HepG2 (cell line): ENCODE data around the gene CFAP92. TPM values are rescaled to one million over a fixed set of nuclear protein-coding genes. Genes with fewer than 3 reads are reported as not detected.

Experiments used
- ATAC-seq: fragments of 200-7000 bp; cut with Tn5 transposase; 3 replicates; pipeline ENCODE4 v1.9.1; 2020; ENCODE audit warnings: mild to moderate bottlenecking, moderate library complexity
- BruUV-seq: library from RNA; stranded (reverse); fragments of 400-500 nt; replicated peaks from 2 replicates; lab custom pipeline; 2021; lab: Mats Ljungman, UMichigan
- CTCF ChIA-PET: fragments of 300-600 bp; formaldehyde crosslinking; extraction: SDS; loops from one replicate; lab custom pipeline; 2021; ENCODE audit warnings: low total read pairs, inconsistent platforms, low intra/inter-chr PET ratio; lab: Yijun Ruan, JAX
- POLR2A ChIA-PET: fragments of 350-600 bp; sonication (Branson Sonifier 250); formaldehyde crosslinking; loops from one replicate; lab custom pipeline; 2020; ENCODE audit warnings: antibody characterized with exemption, inconsistent platforms; lab: Yijun Ruan, JAX
- DNase-seq: peaks from one replicate; pipeline ENCODE4 v3.0.0-alpha.2; 2015; ENCODE audit warnings: low spot score
- FAIRE-seq: peaks from 3 replicates; lab custom pipeline; 2011; peaks lifted over from hg19 to GRCh38; lab: Jason Lieb, UNC
- H2AFZ ChIP-seq: one replicate; pipeline ENCODE4 v1.6.1; 2011; ENCODE audit warnings: low read length, inconsistent platforms
- H3K27ac ChIP-seq: fragments of 300-600 bp; 3 replicates; pipeline ENCODE4 v1.8.0; 2011; ENCODE audit warnings: mixed run types, mild to moderate bottlenecking, mixed read lengths, low read length, inconsistent platforms; ENCODE audit not compliant: insufficient read depth; ENCODE audit errors: extremely low read length
- H3K27me3 ChIP-seq, 2 experiments: fragments of 200-600 bp in 1 of 2; 2 replicates in 1 of 2; 3 replicates in 1 of 2; pipeline versions ENCODE4 v1.6.0 to v1.8.0; 2011; ENCODE audit warnings: low read length in 2 of 2, mild to moderate bottlenecking in 2 of 2, moderate library complexity in 2 of 2, inconsistent platforms in 1 of 2; ENCODE audit not compliant: insufficient read depth in 2 of 2, control insufficient read depth in 1 of 2
- H3K36me3 ChIP-seq, 2 experiments: fragments of 200-600 bp in 1 of 2; replicated peaks in 1 of 2; 2 replicates in 1 of 2; 3 replicates in 1 of 2; pipeline versions ENCODE4 v1.5.1 to v1.8.0; 2011; ENCODE audit warnings: low read length in 2 of 2, inconsistent platforms in 1 of 2; ENCODE audit not compliant: insufficient read depth in 2 of 2, control insufficient read depth in 1 of 2
- H3K4me1 ChIP-seq: 2 replicates; pipeline ENCODE4 v1.5.1; 2012; ENCODE audit warnings: low read length, inconsistent platforms; ENCODE audit not compliant: insufficient read depth
- H3K4me2 ChIP-seq: 2 replicates; pipeline ENCODE4 v1.6.0; 2011; ENCODE audit warnings: low read depth, low read length, inconsistent platforms
- H3K4me3 ChIP-seq, 3 experiments: fragments of 200-600 bp in 1 of 3; sonication (generic), shearing (Covaris generic) in 1 of 3; replicated peaks in 1 of 3; 2 replicates each; pipeline ENCODE4 v1.5.1; 2011 to 2016; ENCODE audit warnings: low read length in 3 of 3, inconsistent platforms in 2 of 3, low read depth in 2 of 3, mild to moderate bottlenecking in 2 of 3, control low read depth in 1 of 3, mixed read lengths in 1 of 3; ENCODE audit not compliant: insufficient read depth in 1 of 3
- H3K79me2 ChIP-seq: one replicate; pipeline ENCODE4 v1.6.1; 2011; ENCODE audit warnings: low read length, inconsistent platforms; ENCODE audit not compliant: insufficient read depth
- H3K9ac ChIP-seq: 2 replicates; pipeline ENCODE4 v1.6.0; 2011; ENCODE audit warnings: mild to moderate bottlenecking, low read depth, low read length, inconsistent platforms; ENCODE audit not compliant: insufficient read depth
- H3K9me3 ChIP-seq: 2 replicates; pipeline ENCODE4 v1.5.1; 2012; ENCODE audit warnings: mild to moderate bottlenecking, low read length
- H4K20me1 ChIP-seq: 2 replicates; pipeline ENCODE4 v1.6.0; 2011; ENCODE audit warnings: inconsistent platforms, mild to moderate bottlenecking, low read length, moderate library complexity; ENCODE audit not compliant: insufficient read depth
- BCL6 ChIP-seq: IDR thresholded peaks from 2 replicates; pipeline ENCODE4 v1.6.1; 2016; ENCODE audit warnings: missing genetic modification reagents, missing compliant biosample characterization
- CBX5 ChIP-seq: sonication (generic); formaldehyde crosslinking; IDR thresholded peaks from 2 replicates; pipeline ENCODE4 v1.4.0; 2020; ENCODE audit warnings: missing genetic modification reagents, borderline replicate concordance
- CENPX ChIP-seq: sonication (generic); formaldehyde crosslinking; IDR thresholded peaks from 2 replicates; pipeline ENCODE4 v1.9.0; 2021; ENCODE audit warnings: mild to moderate bottlenecking, missing genetic modification reagents, moderate library complexity
- EP300 ChIP-seq, 3 experiments: sonication (generic) in 1 of 3; formaldehyde crosslinking in 1 of 3; IDR thresholded peaks; 2 replicates each; pipeline versions ENCODE4 v1.5.1 to v1.6.1; 2011 to 2020; ENCODE audit warnings: low read depth in 2 of 3, low read length in 2 of 3, borderline replicate concordance in 1 of 3, improper control_type of control experiment in 1 of 3, mild to moderate bottlenecking in 1 of 3, missing genetic modification reagents in 1 of 3, moderate library complexity in 1 of 3
- MLLT10 ChIP-seq: sonication (generic); formaldehyde crosslinking; IDR thresholded peaks from 2 replicates; pipeline ENCODE4 v1.4.0; 2020; ENCODE audit warnings: missing genetic modification reagents
- NBN ChIP-seq: fragments of 450-650 bp; conservative IDR thresholded peaks from 2 replicates; pipeline ENCODE4 v1.6.1; 2017
- PRPF4 ChIP-seq: fragments of 200-400 bp; formaldehyde crosslinking; IDR thresholded peaks from 2 replicates; pipeline ENCODE4 v1.6.1; 2016; ENCODE audit warnings: low read length, low read depth; ENCODE audit not compliant: poor library complexity, severe bottlenecking
- SOX5 ChIP-seq: IDR thresholded peaks from 2 replicates; pipeline ENCODE4 v1.6.1; 2016; ENCODE audit warnings: borderline replicate concordance
- XRCC5 ChIP-seq: fragments of 200-400 bp; formaldehyde crosslinking; optimal IDR thresholded peaks from 2 replicates; pipeline ENCODE3; 2017; ENCODE audit warnings: mild to moderate bottlenecking, low read length
- ZNF264 ChIP-seq: sonication (generic); formaldehyde crosslinking; IDR thresholded peaks from 2 replicates; pipeline ENCODE4 v1.4.0; 2020; ENCODE audit warnings: missing genetic modification reagents
- ZNF768 ChIP-seq: sonication (generic); formaldehyde crosslinking; IDR thresholded peaks from 2 replicates; pipeline ENCODE4 v1.4.0; 2020; ENCODE audit warnings: missing genetic modification reagents
- ZNF792 ChIP-seq: IDR thresholded peaks from 2 replicates; pipeline ENCODE4 v1.6.1; 2016
- ZNF879 ChIP-seq: sonication (generic); formaldehyde crosslinking; IDR thresholded peaks from 2 replicates; pipeline ENCODE4 v1.8.1; 2023; ENCODE audit warnings: missing genetic modification reagents
- WGBS: methylation state at CpG from one replicate; pipeline ENCODE4 v1.1.6; 2017; ENCODE audit warnings: low lambda C conversion rate; 5-methylcytosine and 5-hydroxymethylcytosine counted together
- in situ Hi-C: cut with HindIII; loops from 2 replicates; pipeline ENCODE4 v1.10.0; 2017; ENCODE audit warnings: low pct_unique_long_range_greater_than_20kb; ENCODE audit not compliant: extremely low pct_ligation_motif_present
- intact Hi-C: fragments of 100-400 bp; cut with micrococcal nuclease; formaldehyde crosslinking; loops from one replicate; pipeline ENCODE4 v1.10.0; 2022; ENCODE audit not compliant: unreplicated experiment
- polyA plus RNA-seq, 8 experiments: library from polyadenylated mRNA; depleted of rRNA in 3 of 8; stranded (reverse) in 7 of 8; unstranded in 1 of 8; fragments of >200 nt; fragmentation: Illumina TruSeq in 4 of 8; extraction: Trizol in 4 of 8; gene quantifications; 2 replicates each; pipeline versions ENCODE4 v1.2.1 to v1.2.3, GENCODE V29; 2011 to 2016; ENCODE audit warnings: low read depth in 4 of 8, missing spikeins in 1 of 8, mixed read lengths in 1 of 8; ENCODE audit not compliant: insufficient read depth in 1 of 8
- total RNA-seq, 5 experiments: library from RNA; depleted of rRNA; stranded (reverse); fragments of >200 nt; fragmentation: Illumina TruSeq; extraction: Trizol; gene quantifications; 2 replicates each; pipeline ENCODE4 v1.2.3, GENCODE V29; 2016; ENCODE audit warnings: low read depth in 1 of 5
- TF ChIP-seq, protein P1 (sequence below): sonication (generic); formaldehyde crosslinking; IDR thresholded peaks from 2 replicates; pipeline ENCODE4 v1.8.0; 2022; ENCODE audit warnings: missing genetic modification reagents, mild to moderate bottlenecking, borderline replicate concordance
- TF ChIP-seq, protein P2 (sequence below): sonication (generic); formaldehyde crosslinking; IDR thresholded peaks from 2 replicates; pipeline ENCODE4 v1.8.0; 2022; ENCODE audit warnings: mild to moderate bottlenecking, missing genetic modification reagents; ENCODE audit not compliant: insufficient replicate concordance
- TF ChIP-seq, protein P3 (sequence below): IDR thresholded peaks from 2 replicates; pipeline ENCODE4 v1.4.0; 2020; ENCODE audit warnings: mild to moderate bottlenecking, missing genetic modification reagents

Gene CFAP92
- total and polyA plus RNA-seq, 2 of the 13 experiments (the other 11 are each of a cell fraction or from before 2014, with no cell fraction given): 0.18 to 0.46 TPM

DNA sequence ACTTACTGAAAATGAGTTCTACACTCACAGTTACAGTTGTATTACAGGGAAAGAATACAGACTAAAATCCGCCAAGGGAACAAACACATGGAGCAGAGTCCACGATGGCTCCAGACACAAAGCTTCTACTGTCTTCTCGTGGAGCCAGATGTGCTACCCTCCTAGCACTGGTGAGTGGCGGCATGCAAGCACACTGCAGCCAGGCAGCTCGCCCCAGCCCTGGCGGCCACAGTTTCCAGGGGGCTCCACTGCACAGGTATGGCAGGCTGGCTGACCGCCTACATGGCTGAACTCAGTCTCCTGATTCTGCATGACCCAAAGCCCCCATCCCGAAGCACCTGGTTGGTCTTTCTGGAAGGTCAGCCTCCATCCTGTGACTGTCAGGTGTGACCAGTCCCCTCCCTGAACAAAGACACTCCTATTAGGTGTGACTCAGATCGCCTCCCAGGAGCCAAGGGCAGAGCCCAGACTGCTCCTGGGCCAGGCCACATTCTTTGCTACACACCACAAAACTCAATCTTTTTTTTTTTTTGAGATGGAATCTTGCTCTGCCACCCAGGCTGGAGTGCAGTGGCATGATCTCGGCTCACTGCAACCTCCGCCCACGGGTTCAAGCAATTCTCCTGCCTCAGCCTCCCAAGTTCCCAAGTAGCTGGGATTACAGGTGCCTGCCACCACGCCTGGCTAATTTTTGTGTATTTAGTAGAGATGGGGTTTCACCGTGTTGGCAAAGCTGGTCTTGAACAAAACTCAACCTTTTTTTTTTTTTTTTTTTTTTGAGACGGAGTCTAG lies 51.5 kb downstream of the CFAP92 start:
- peak; percentile 88 for DNase-seq
- no peaks in the 10 kb centered on the region for H3K9me3 ChIP-seq
- in situ Hi-C loops: no loop called here
- CTCF ChIA-PET: no interaction called here
- peak overlapping the region; percentile 65 for H3K27ac ChIP-seq
- H3K4me2 ChIP-seq: peak overlapping the region; percentile 69
- no peaks in the 10 kb centered on the region for H3K36me3 ChIP-seq
- no TSS peak for BruUV-seq
- ATAC-seq: peak; percentile 99
- H3K79me2 ChIP-seq: no peaks in the 10 kb centered on the region
- POLR2A ChIA-PET: interaction anchor here (1.5 kb wide), 1 partner anchor 262 kb away, joined by 3 read pairs; no protein-coding TSS in a partner anchor
- WGBS: 19% methylated on average over 12 of the region's 15 CpGs
- intact Hi-C loops: loop anchor here (10.0 kb wide), 1 partner anchor 328 kb away; no protein-coding TSS in a partner anchor
- FAIRE-seq: peak; percentile 95
- no peaks in the 10 kb centered on the region for H4K20me1 ChIP-seq
- H3K27me3 ChIP-seq: peaks cover 0 to 7% of the 10 kb centered on the region in 2 experiments; a peak in 2 of 5 replicates
- no peak overlapping the region for H2AFZ ChIP-seq
- H3K4me1 ChIP-seq: peaks cover 20% of the 10 kb centered on the region
- H3K4me3 ChIP-seq: peak overlapping the region in 2 of 3 experiments; percentile 18 to 32; a peak in 2 of 6 replicates
- peak overlapping the region; percentile 57 for H3K9ac ChIP-seq
- TF ChIP-seq, protein P1, sequence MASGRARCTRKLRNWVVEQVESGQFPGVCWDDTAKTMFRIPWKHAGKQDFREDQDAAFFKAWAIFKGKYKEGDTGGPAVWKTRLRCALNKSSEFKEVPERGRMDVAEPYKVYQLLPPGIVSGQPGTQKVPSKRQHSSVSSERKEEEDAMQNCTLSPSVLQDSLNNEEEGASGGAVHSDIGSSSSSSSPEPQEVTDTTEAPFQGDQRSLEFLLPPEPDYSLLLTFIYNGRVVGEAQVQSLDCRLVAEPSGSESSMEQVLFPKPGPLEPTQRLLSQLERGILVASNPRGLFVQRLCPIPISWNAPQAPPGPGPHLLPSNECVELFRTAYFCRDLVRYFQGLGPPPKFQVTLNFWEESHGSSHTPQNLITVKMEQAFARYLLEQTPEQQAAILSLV (CRISPR knock-in tag): peak; percentile 56; the same call in 1 of the 2 replicates
- TF ChIP-seq NBN: no peak
- no peak for TF ChIP-seq PRPF4
- TF ChIP-seq, protein P2, sequence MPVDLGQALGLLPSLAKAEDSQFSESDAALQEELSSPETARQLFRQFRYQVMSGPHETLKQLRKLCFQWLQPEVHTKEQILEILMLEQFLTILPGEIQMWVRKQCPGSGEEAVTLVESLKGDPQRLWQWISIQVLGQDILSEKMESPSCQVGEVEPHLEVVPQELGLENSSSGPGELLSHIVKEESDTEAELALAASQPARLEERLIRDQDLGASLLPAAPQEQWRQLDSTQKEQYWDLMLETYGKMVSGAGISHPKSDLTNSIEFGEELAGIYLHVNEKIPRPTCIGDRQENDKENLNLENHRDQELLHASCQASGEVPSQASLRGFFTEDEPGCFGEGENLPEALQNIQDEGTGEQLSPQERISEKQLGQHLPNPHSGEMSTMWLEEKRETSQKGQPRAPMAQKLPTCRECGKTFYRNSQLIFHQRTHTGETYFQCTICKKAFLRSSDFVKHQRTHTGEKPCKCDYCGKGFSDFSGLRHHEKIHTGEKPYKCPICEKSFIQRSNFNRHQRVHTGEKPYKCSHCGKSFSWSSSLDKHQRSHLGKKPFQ (CRISPR knock-in tag): peak; percentile 77
- 0 out of 2 replicates have a peak, but pooled peaks have one; percentile 63 for TF ChIP-seq CBX5 (CRISPR knock-in tag)
- 0 out of 2 replicates have a peak, but pooled peaks have one; percentile 31 for TF ChIP-seq BCL6 (CRISPR knock-in tag)
- TF ChIP-seq CENPX (CRISPR knock-in tag): no peak
- TF ChIP-seq MLLT10: no peak
- peak; percentile 55; the same call in 1 of the 2 replicates for TF ChIP-seq ZNF264 (CRISPR knock-in tag)
- TF ChIP-seq, protein P3, sequence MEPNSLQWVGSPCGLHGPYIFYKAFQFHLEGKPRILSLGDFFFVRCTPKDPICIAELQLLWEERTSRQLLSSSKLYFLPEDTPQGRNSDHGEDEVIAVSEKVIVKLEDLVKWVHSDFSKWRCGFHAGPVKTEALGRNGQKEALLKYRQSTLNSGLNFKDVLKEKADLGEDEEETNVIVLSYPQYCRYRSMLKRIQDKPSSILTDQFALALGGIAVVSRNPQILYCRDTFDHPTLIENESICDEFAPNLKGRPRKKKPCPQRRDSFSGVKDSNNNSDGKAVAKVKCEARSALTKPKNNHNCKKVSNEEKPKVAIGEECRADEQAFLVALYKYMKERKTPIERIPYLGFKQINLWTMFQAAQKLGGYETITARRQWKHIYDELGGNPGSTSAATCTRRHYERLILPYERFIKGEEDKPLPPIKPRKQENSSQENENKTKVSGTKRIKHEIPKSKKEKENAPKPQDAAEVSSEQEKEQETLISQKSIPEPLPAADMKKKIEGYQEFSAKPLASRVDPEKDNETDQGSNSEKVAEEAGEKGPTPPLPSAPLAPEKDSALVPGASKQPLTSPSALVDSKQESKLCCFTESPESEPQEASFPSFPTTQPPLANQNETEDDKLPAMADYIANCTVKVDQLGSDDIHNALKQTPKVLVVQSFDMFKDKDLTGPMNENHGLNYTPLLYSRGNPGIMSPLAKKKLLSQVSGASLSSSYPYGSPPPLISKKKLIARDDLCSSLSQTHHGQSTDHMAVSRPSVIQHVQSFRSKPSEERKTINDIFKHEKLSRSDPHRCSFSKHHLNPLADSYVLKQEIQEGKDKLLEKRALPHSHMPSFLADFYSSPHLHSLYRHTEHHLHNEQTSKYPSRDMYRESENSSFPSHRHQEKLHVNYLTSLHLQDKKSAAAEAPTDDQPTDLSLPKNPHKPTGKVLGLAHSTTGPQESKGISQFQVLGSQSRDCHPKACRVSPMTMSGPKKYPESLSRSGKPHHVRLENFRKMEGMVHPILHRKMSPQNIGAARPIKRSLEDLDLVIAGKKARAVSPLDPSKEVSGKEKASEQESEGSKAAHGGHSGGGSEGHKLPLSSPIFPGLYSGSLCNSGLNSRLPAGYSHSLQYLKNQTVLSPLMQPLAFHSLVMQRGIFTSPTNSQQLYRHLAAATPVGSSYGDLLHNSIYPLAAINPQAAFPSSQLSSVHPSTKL: peak; percentile 66; the same call in 1 of the 2 replicates
- peak; percentile 87 for TF ChIP-seq ZNF792 (CRISPR knock-in tag)
- peak; percentile 2 to 26; a peak in 1 of 4 replicates for TF ChIP-seq EP300 (IDR thresholded peaks at IDR 0.05; ENCODE audit: low read depth in 2 of 2, low read length in 2 of 2)
- no peak; the same call in 1 of the 2 replicates for TF ChIP-seq EP300 (CRISPR knock-in tag; IDR thresholded peaks at IDR 0.05; ENCODE audit: borderline replicate concordance)
- TF ChIP-seq ZNF879 (CRISPR knock-in tag): no peak
- peak; percentile 73 for TF ChIP-seq SOX5 (CRISPR knock-in tag)
- peak; percentile 27; the same call in 1 of the 2 replicates for TF ChIP-seq ZNF768 (CRISPR knock-in tag)
- peak; percentile 88 for TF ChIP-seq XRCC5
